Measurements from ENCODE around the gene DKK3. TPM values are rescaled to one million over a fixed set of nuclear protein-coding genes. Genes with fewer than 3 reads are reported as not detected.

Gene DKK3
- total RNA-seq, 1 donor from 2014 or later, result 129 TPM

DNA sequence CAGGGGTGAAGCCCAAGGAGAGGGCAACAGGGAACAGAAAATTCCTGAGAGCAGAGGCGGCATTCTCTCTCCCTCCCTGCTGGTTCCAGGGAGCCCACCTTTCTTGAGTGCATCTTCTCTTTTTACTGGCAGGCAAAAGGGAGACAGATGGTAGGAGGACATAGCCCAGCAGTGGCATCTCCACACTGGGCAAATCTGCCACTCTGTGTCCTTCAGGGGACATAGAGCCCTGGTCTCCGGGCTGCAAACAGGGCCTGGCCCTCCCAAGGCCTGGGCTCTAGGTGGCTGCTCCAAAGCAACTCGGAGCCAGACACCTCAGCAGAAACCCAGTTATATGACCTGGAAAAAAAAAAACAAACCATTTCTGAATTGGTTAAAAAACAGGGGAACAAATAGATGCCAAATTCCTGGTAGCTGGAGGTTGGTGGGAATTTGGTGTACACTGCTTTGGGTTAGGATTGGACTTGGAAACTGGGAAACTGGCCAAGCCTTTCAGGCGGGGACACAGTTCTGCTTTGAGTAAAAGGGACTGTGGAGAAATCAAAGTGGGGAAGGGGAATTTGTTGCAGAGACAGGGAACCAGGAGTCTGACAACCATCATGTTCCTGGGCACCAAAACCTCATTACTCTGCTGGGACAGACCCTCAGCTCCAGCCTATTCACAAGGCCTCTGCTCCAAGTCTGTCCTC is 23.6 kb upstream of the DKK3 start:
- DNase-seq (ENCODE audit: low spot score), result no peak

DNA sequence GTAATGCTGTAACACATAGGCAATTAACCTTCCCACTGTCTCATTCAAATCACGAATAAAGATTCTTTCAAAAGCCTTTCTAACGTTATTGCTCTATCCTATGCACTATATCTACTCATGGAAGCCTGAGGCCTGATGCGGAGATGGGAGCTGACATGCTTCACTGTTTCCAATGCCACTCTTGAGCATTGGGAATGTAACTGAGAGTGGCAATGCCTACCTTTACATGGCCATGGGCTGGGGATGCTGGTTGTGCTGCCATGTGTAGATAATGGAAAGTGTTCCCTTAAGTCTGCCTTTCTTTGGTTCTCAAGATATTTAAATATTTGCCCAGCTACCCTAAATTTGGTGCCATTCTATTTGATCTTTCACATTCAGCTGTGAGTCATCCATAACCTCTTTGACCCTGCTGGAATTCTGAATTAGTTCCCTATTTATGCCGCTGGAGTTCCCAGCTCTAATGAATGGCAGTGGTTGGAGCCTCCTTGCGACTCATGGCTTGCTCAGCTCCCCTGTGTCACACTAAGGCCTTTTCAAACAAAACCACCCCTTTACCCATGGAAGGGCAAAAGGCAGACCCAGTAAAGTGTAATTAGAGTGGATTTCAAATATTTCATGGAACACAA is 21.4 kb upstream of the DKK3 start:
- DNase-seq (ENCODE audit: low spot score), result no peak

DNA sequence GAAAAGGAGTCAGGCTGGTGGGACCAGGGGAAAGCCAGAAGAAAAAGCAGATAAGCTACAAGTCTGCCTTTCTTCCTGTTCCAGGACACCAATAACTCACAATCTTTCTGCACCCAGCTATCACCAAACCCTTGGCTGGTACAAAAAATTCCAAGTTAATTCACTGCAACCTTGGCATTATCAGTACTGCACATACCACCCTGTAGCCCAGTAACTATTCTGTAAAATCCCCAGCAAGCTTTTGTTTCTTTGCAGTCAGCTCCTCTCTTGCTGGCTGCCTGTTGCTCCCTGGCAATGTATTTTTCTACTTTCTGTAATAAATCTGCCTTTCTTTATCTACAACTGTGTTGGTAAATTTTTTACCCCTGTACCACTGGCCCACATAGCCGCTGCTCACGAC is 20.7 kb upstream of the DKK3 start:
- DNase-seq (ENCODE audit: low spot score), result no peak

DNA sequence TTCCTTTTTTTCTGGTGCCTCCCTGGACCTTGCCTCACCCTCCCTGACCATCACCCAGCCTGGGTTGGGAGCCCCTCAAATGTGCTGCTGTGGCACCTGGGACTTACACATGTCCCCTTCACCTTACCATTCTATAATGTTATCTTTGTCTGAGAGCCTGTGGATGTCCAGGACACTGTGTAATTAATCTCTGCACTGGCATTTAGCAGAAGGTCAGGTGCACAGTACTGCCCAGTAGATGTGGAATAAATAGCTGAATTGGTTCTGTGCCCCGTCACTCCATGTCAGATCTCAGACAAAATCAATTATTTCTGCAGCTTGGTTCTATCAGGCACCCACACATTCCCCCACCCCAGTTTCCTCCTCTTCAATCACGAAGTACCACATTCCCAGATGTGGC is 19.9 kb upstream of the DKK3 start:
- no peak for DNase-seq (ENCODE audit: low spot score)

GRCh38 chr11:12026331-12027211 is 18.1 kb upstream of the DKK3 start:
- DNase-seq (ENCODE audit: low spot score), result no peak

- DNase-seq (ENCODE audit: low spot score), result no peak
Measured at GRCh38 chr11:12024254-12024926, 16.0 kb upstream of the DKK3 start.

- DNase-seq (ENCODE audit: low spot score), result no peak
Measured at GRCh38 chr11:12023015-12023414, 14.6 kb upstream of the DKK3 start.

- DNase-seq (ENCODE audit: low spot score), result no peak
Measured at GRCh38 chr11:12020546-12020945, 12.1 kb upstream of the DKK3 start.

DNA sequence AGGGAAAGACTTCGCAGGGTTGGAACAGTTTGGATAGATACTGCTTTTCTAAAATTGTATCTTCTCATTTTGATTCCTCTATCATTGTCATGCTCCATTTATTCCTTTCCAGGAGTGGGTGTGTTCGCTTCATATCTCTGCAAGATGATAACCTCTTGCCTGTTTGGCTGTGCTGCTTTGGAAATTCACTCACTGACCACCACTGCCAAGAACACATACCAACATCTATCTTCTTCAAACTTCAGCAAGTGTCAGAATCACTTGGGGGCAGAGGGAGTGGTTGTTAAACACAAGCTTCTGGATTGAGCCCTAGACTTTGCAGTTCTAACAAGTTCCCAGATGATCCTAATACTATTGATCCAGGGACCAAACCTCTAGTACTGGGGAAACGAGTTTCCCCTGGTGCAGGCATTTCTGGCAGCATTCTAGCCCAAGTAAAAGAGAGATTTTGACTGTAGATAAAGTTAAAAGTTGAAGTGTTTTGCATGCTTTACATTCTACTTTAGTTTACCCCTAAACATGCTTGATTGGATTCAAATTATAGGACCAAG is 11.5 kb upstream of the DKK3 start:
- DNase-seq (ENCODE audit: low spot score), result peak; percentile 30

DNA sequence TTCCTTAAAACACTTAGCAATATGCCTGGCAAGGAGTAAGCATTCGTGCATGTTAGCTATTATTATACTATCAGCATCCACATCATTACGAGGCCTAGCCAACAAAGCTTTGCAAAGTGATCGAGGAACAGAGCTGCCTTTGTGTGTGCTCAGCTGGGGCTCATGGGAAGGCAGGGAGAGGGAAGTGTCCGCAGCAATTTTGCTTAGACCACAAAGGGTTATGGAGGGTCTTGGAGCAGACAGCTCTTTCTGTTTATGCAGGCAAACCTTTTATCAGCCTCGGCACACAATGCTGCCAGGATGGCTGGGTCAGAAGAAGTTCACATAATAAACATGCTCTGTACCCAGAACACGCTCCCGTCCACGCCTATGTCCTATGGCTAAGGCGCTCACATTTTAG is 10.9 kb upstream of the DKK3 start:
- peak; percentile 23 for DNase-seq (ENCODE audit: low spot score)

GRCh38 chr11:12017865-12018453 is 9.5 kb upstream of the DKK3 start:
- peak; percentile 31 for DNase-seq (ENCODE audit: low spot score)

DNA sequence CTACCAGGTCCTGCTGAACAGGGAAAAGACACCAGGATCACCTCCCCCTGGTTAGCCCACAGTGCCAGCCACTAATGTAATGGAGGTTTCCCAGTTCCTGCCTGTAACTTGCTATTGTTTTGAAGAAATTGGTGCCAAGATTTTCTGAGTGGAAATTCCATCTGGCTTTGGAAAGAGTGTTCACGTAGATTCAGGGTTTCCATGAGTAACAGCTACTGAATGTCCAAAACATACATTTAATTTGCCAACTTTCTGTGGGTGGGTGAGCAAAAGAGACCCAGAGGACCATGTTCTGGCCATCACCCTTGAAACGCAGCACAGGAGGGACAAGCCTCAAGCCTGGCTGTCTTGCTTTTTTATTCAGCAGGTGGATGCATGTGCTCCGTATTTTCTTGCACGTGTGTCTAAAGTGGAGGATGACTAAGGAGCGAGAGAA is 8.8 kb upstream of the DKK3 start:
- DNase-seq (ENCODE audit: low spot score), result peak; percentile 50

- no peak for DNase-seq (ENCODE audit: low spot score)
Measured at GRCh38 chr11:12016246-12016645, 7.8 kb upstream of the DKK3 start.

DNA sequence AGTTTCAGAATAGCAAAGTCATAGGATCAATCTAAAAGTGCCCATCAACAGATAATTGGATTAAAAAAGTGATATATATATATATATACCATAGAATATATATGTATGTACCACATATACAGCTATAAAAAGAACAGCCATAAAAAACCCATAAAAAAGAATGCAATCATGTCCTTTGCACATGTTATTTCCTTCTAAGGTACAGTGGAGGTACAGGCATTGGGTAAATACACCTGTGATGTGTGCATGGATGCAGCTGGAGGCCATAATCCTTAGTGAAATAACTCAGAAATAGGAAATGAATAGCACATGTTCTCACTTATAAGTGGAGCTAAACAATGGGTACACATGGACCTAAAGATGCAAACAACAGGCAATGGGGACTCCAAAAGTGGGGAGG is 7.1 kb upstream of the DKK3 start:
- DNase-seq (ENCODE audit: low spot score), result no peak

DNA sequence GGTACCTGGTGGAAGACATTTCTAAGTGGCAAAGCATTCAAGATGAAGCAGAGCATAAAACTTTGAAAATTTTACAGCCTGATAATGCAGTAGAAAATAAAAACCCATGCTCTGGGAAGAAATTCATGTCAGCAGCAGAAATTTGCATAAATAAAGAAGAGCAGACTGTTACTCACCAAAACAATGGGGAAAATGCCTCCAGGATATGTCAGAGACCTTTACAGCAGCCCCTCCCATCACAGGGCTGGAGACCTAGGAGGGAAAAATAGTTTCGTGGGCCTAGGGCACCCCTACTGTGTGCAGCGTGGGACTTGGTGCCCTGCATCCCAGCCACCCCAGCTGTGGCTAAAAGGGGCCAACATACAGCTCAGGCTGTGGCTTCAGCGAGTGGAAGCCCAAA is 5.4 kb upstream of the DKK3 start:
- DNase-seq (ENCODE audit: low spot score), result no peak

DNA sequence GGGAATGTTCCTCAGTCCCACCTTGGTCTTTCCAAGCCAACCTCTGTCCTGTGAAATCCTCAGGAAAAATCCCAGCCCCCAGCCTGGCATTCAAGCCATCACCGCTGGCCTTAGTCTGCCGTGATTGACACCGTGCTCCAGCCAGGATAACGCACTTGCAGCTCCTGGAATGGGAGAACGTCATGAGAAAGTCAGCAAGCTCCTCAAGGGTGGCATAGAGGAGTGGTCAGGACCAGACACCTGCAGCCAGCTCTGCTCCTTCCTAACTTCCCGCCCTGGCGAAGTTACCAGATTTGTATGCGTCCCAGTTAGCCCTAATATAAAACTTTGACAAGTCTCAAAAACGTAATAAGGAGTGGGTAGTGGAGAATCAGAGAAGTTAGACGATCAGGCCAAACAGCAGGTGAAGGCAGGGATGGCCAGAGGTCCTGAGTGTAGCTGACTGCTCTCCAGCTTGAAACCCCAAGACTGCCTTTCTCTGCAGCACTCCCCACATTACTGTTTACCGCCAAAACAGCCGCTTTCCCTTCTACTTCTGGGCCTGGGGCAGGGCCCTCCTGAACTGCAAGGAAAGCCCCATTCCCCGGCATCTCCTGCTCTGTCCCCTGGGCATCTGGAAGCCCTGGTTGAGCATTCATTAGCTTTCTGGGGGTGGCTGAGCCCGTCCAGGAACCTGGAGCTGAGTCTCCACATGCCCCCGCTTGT is 1.3 kb upstream of the DKK3 start:
- no peak for DNase-seq (ENCODE audit: low spot score)

DNA sequence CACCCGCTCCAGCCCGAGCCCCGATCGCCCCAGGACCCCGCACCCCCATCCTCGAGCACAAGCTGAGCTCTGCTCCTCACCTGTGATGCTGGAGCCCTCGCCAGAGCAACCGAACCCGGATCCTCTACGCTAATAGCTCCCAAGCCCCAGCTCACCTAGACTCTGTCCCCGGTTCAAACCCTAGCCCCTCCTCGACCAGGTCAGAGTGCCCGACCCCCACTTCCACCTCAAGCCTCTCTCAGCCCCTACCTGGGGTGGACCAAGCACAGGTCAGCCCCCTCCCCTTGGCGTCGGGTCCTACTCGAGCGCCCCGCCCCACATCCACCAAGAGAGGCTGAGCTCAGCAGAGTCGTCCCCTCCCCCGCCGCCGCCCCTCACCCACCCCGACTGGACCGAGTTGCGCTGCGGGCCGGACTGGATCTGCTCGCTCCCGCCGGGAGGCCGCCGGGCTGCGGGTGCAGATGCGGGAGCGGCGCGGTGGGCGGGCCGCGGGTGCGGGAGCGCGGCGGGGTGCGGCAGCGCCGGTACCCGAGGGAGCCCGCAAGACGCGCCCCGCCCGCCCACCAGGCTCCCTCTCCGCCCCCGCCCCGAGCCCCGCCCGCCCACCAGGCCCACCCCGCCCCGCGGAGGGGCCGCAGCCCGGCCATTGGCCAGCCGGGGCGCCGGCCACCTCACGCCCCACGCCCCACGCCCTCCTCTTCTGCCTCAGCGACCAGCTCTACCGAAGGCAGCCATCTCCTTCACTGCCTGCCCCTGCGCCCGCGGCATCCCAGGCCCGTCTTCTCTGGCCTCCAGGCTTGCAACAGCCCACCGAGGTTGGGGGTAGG is 577 bp upstream of the DKK3 start:
- peak; percentile 61 for DNase-seq (ENCODE audit: low spot score)

GRCh38 chr11:12007230-12007593 is 1.2 kb downstream of the DKK3 start:
- DNase-seq (ENCODE audit: low spot score), result no peak

DNA sequence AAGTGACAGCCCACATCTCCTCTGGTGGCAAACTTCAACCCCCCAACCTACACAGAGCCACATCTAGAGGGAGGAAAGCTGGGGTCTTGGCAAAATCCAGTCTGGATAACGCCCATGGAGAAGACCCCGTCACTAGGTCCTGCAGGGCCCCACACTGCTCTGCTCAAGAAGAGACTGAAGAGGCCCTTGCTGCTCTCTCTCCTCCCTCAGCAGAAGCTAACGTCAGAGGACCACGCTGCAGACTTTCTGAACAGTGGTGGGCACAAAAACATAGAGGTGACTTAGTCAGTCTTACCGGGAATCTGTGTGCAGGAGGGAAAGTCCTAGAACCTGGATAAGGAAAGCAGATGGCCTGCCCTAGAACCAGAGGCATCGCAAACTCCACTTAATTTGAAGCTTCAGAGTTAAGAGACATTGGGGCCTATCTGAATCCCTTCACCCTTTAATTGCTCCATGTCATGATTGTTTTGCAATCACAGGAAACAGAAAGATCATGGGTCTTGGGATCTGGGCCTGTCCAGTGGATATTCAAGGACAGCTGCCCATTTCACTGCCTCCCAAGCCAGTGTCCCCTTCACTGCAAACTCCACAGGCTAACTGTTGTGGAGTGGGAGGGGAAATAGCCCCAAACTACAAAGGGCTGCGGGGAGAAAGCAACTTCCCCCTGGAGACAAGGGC is 1.7 kb downstream of the DKK3 start:
- DNase-seq (ENCODE audit: low spot score), result no peak
